ENCODE measurements around the gene GALNT16.

The GALNT16 gene

GRCh38 chr14:69401841-69402240 lies 141.9 kb downstream of the GALNT16 start:
- Histone ChIP-seq H3K36me3 (ENCODE audit: insufficient read depth) (no peaks in the 10 kb centered on the region), H3K9ac (no peak overlapping the region), H3K79me2 (ENCODE audit: insufficient read depth, low read depth) (peaks cover 40% of the 10 kb centered on the region), H2AFZ (ENCODE audit: low read depth) (no peak overlapping the region), H3K27ac (no peak overlapping the region), H3K4me2 (no peak overlapping the region), H3K27me3 (ENCODE audit: insufficient read depth, low read depth) (no peaks in the 10 kb centered on the region), H3K4me3 (IDR thresholded peaks at IDR 0.05; ENCODE audit: insufficient read depth, low read depth, low read length) (no peak overlapping the region), H3K4me1 (ENCODE audit: low read depth, poor library complexity, severe bottlenecking) (peaks cover 30% of the 10 kb centered on the region), H4K20me1 (ENCODE audit: insufficient read depth) (no peaks in the 10 kb centered on the region)
- no peak for TF ChIP-seq CTCF (conservative IDR thresholded peaks at IDR 0.05; ENCODE audit: low read depth, low read length)

GRCh38 chr14:69404478-69404877 lies 144.5 kb downstream of the GALNT16 start:
- TF ChIP-seq CTCF (conservative IDR thresholded peaks at IDR 0.05; ENCODE audit: low read depth, low read length): no peak
- no peak overlapping the region for H2AFZ ChIP-seq (ENCODE audit: low read depth)
- peaks cover 20% of the 10 kb centered on the region for H3K79me2 ChIP-seq (ENCODE audit: insufficient read depth, low read depth)
- no peak overlapping the region for H3K9ac ChIP-seq
- no peak overlapping the region for H3K4me3 ChIP-seq (IDR thresholded peaks at IDR 0.05; ENCODE audit: insufficient read depth, low read depth, low read length)
- H3K27ac ChIP-seq: no peak overlapping the region
- no peaks in the 10 kb centered on the region for H4K20me1 ChIP-seq (ENCODE audit: insufficient read depth)
- H3K36me3 ChIP-seq (ENCODE audit: insufficient read depth): no peaks in the 10 kb centered on the region
- no peaks in the 10 kb centered on the region for H3K27me3 ChIP-seq (ENCODE audit: insufficient read depth, low read depth)
- H3K4me1 ChIP-seq (ENCODE audit: low read depth, poor library complexity, severe bottlenecking): peaks cover 24% of the 10 kb centered on the region
- H3K4me2 ChIP-seq: no peak overlapping the region

- Histone ChIP-seq H3K27ac (no peak overlapping the region), H3K36me3 (ENCODE audit: insufficient read depth) (no peaks in the 10 kb centered on the region), H3K79me2 (ENCODE audit: insufficient read depth, low read depth) (peaks cover 16% of the 10 kb centered on the region), H3K27me3 (ENCODE audit: insufficient read depth, low read depth) (no peaks in the 10 kb centered on the region), H3K9ac (no peak overlapping the region), H4K20me1 (ENCODE audit: insufficient read depth) (no peaks in the 10 kb centered on the region), H3K4me2 (no peak overlapping the region), H2AFZ (ENCODE audit: low read depth) (no peak overlapping the region), H3K4me3 (IDR thresholded peaks at IDR 0.05; ENCODE audit: insufficient read depth, low read depth, low read length) (no peak overlapping the region), H3K4me1 (ENCODE audit: low read depth, poor library complexity, severe bottlenecking) (peaks cover 20% of the 10 kb centered on the region)
- TF ChIP-seq CTCF (conservative IDR thresholded peaks at IDR 0.05; ENCODE audit: low read depth, low read length): no peak
Measured at GRCh38 chr14:69404883-69405282, 144.9 kb downstream of the GALNT16 start.

- Histone ChIP-seq H3K27ac (no peak overlapping the region), H3K79me2 (ENCODE audit: insufficient read depth, low read depth) (peaks cover 7% of the 10 kb centered on the region; the same call in 1 of the 2 replicates), H3K4me1 (ENCODE audit: low read depth, poor library complexity, severe bottlenecking) (peaks cover 11% of the 10 kb centered on the region), H3K36me3 (ENCODE audit: insufficient read depth) (no peaks in the 10 kb centered on the region), H3K9ac (no peak overlapping the region), H3K27me3 (ENCODE audit: insufficient read depth, low read depth) (no peaks in the 10 kb centered on the region), H4K20me1 (ENCODE audit: insufficient read depth) (no peaks in the 10 kb centered on the region), H2AFZ (ENCODE audit: low read depth) (no peak overlapping the region), H3K4me3 (IDR thresholded peaks at IDR 0.05; ENCODE audit: insufficient read depth, low read depth, low read length) (no peak overlapping the region), H3K4me2 (no peak overlapping the region)
- no peak for TF ChIP-seq CTCF (conservative IDR thresholded peaks at IDR 0.05; ENCODE audit: low read depth, low read length)
Measured at GRCh38 chr14:69405762-69406161, 145.8 kb downstream of the GALNT16 start.
